GM19455 (cell line): ENCODE data around the gene MYOM3.
"Not testable (repeated sequence)": the region's sequence is repeated elsewhere in the genome, so short reads cannot be mapped to it uniquely, and the experiment has no call there.

Experiments used
- ATAC-seq: cut with Tn5 transposase; IDR thresholded peaks from one replicate; pipeline ENCODE4 v1.9.1; 2021; ENCODE audit not compliant: unreplicated experiment

MYOM3 gene

GRCh38 chr1:24074817-24075589 lies 36.9 kb downstream of the MYOM3 start:
- ATAC-seq, result no peak

- ATAC-seq, result no peak
These were observed 37.7 kb downstream of the MYOM3 start for GRCh38 chr1:24074196-24074595.

- ATAC-seq, result no peak
These were observed 40.0 kb downstream of the MYOM3 start for GRCh38 chr1:24071941-24072340.

- ATAC-seq, result no peak
These were observed 41.0 kb downstream of the MYOM3 start for GRCh38 chr1:24070821-24071393.

GRCh38 chr1:24069817-24070216 lies 42.1 kb downstream of the MYOM3 start:
- ATAC-seq, result no peak

- ATAC-seq, result no peak
These were observed 44.0 kb downstream of the MYOM3 start for GRCh38 chr1:24067978-24068377.

- no peak for ATAC-seq
These were observed 46.6 kb downstream of the MYOM3 start for GRCh38 chr1:24065304-24065703.

GRCh38 chr1:24062221-24062620 lies 49.7 kb downstream of the MYOM3 start:
- no peak for ATAC-seq

GRCh38 chr1:24060482-24060881 lies 51.5 kb downstream of the MYOM3 start:
- ATAC-seq, result no peak

- no peak for ATAC-seq
These were observed 53.1 kb downstream of the MYOM3 start for GRCh38 chr1:24058671-24059455.

- no peak for ATAC-seq
These were observed 54.8 kb downstream of the MYOM3 start for GRCh38 chr1:24057171-24057570.

GRCh38 chr1:24055681-24056080 lies 56.3 kb downstream of the MYOM3 start:
- ATAC-seq, result no peak

- no peak for ATAC-seq
These were observed 59.7 kb downstream of the MYOM3 start for GRCh38 chr1:24052220-24052619.

GRCh38 chr1:24051206-24051945 lies 60.6 kb downstream of the MYOM3 start:
- ATAC-seq, result no peak

GRCh38 chr1:24049733-24050132 lies 62.2 kb downstream of the MYOM3 start:
- no peak for ATAC-seq

- ATAC-seq, result not testable (repeated sequence)
These were observed 63.0 kb downstream of the MYOM3 start for GRCh38 chr1:24048894-24049293.

- no peak for ATAC-seq
These were observed 63.6 kb downstream of the MYOM3 start for GRCh38 chr1:24048205-24048869.

- no peak for ATAC-seq
These were observed 64.8 kb downstream of the MYOM3 start for GRCh38 chr1:24047110-24047477.

- no peak for ATAC-seq
These were observed 66.2 kb downstream of the MYOM3 start for GRCh38 chr1:24045771-24046170.

- not testable (repeated sequence) for ATAC-seq
These were observed 67.3 kb downstream of the MYOM3 start for GRCh38 chr1:24044672-24045071.
